DOHH2 (cell line): Measurements from ENCODE around the gene BMPER.

Experiments used
- H3F3A ChIP-seq: fragments of 200-600 bp; sonication (generic), shearing (Covaris generic); 2 replicates; pipeline ENCODE4 v1.6.0; 2016; ENCODE audit warnings: antibody characterized with exemption, mild to moderate bottlenecking; ENCODE audit not compliant: control insufficient read depth, insufficient read depth
- H3K27ac ChIP-seq: fragments of 200-600 bp; sonication (generic); 2 replicates; pipeline ENCODE4 v1.5.1; 2014; ENCODE audit warnings: low read depth, mild to moderate bottlenecking, low read length, moderate library complexity
- H3K27me3 ChIP-seq: fragments of 200-600 bp; sonication (generic); 2 replicates; pipeline ENCODE4 v1.6.1; 2014; ENCODE audit warnings: mild to moderate bottlenecking, low read length, mixed read lengths; ENCODE audit not compliant: control insufficient read depth
- H3K36me3 ChIP-seq: fragments of 200-600 bp; sonication (generic); 2 replicates; pipeline ENCODE4 v1.6.1; 2014; ENCODE audit warnings: mild to moderate bottlenecking, low read length, moderate library complexity, mixed read lengths; ENCODE audit not compliant: control insufficient read depth
- H3K4me1 ChIP-seq: fragments of 200-600 bp; sonication (generic); 2 replicates; pipeline ENCODE4 v1.6.1; 2014; ENCODE audit warnings: mild to moderate bottlenecking, low read length, mixed read lengths; ENCODE audit not compliant: control insufficient read depth
- H3K4me2 ChIP-seq: fragments of 200-600 bp; sonication (generic); 2 replicates; pipeline ENCODE4 v1.6.0; 2014; ENCODE audit warnings: mild to moderate bottlenecking, low read length, moderate library complexity
- H3K4me3 ChIP-seq: fragments of 200-600 bp; sonication (generic); 2 replicates; pipeline ENCODE4 v1.5.1; 2014; ENCODE audit warnings: mild to moderate bottlenecking, low read length, mixed read lengths
- H3K79me2 ChIP-seq: fragments of 200-600 bp; sonication (generic); 2 replicates; pipeline ENCODE4 v1.6.1; 2014; ENCODE audit warnings: mild to moderate bottlenecking, low read length, mixed read lengths; ENCODE audit not compliant: control insufficient read depth
- H3K9me2 ChIP-seq: fragments of 200-600 bp; sonication (generic); replicated peaks from 2 replicates; pipeline ENCODE4 v1.6.1; 2014; ENCODE audit warnings: mild to moderate bottlenecking, low read length, mixed read lengths; ENCODE audit not compliant: control insufficient read depth
- H3K9me3 ChIP-seq: fragments of 200-600 bp; sonication (generic); 2 replicates; pipeline ENCODE4 v1.6.1; 2014; ENCODE audit warnings: antibody characterized with exemption, low read length, mixed read lengths; ENCODE audit not compliant: control insufficient read depth, insufficient read depth
- H4K20me1 ChIP-seq: fragments of 200-600 bp; sonication (generic); 2 replicates; pipeline ENCODE4 v1.6.0; 2014; ENCODE audit warnings: low read depth, mild to moderate bottlenecking, antibody characterized with exemption, low read length, moderate library complexity; ENCODE audit not compliant: control insufficient read depth, insufficient read depth
- CTCF ChIP-seq: fragments of 200-600 bp; sonication (generic); IDR thresholded peaks from one replicate; pipeline ENCODE4 v1.5.1; 2014; ENCODE audit warnings: antibody characterized with exemption, mild to moderate bottlenecking, low read depth, low read length; ENCODE audit not compliant: poor library complexity, severe bottlenecking
- EZH2phosphoT487 ChIP-seq: fragments of 200-600 bp; sonication (generic); IDR thresholded peaks from 2 replicates; pipeline ENCODE4 v1.6.1; 2017; ENCODE audit warnings: borderline replicate concordance, mild to moderate bottlenecking, antibody characterized with exemption, low read length, moderate library complexity, mixed read lengths

BMPER gene

GRCh38 chr7:33961948-33962347, 56.6 kb downstream of the BMPER start:
- H3F3A ChIP-seq, result no peaks in the 10 kb centered on the region
- H3K9me3 ChIP-seq, result no peaks in the 10 kb centered on the region
- H3K4me1 ChIP-seq, result no peaks in the 10 kb centered on the region
- no peaks in the 10 kb centered on the region for H3K9me2 ChIP-seq
- no peaks in the 10 kb centered on the region for H3K79me2 ChIP-seq
- H4K20me1 ChIP-seq, result no peaks in the 10 kb centered on the region
- no peak overlapping the region for H3K27ac ChIP-seq
- H3K36me3 ChIP-seq, result no peaks in the 10 kb centered on the region
- H3K27me3 ChIP-seq, result no peaks in the 10 kb centered on the region
- no peak for TF ChIP-seq CTCF
- no peak for TF ChIP-seq EZH2phosphoT487
- H3K4me2 ChIP-seq, result no peak overlapping the region
- H3K4me3 ChIP-seq, result no peak overlapping the region

- H3F3A ChIP-seq, result no peaks in the 10 kb centered on the region
- no peaks in the 10 kb centered on the region for H3K27me3 ChIP-seq
- H3K79me2 ChIP-seq, result no peaks in the 10 kb centered on the region
- no peak overlapping the region for H3K4me2 ChIP-seq
- no peaks in the 10 kb centered on the region for H3K9me2 ChIP-seq
- no peaks in the 10 kb centered on the region for H3K9me3 ChIP-seq
- H3K4me1 ChIP-seq, result no peaks in the 10 kb centered on the region
- H4K20me1 ChIP-seq, result no peaks in the 10 kb centered on the region
- no peak overlapping the region for H3K27ac ChIP-seq
- no peaks in the 10 kb centered on the region for H3K36me3 ChIP-seq
- no peak for TF ChIP-seq EZH2phosphoT487
- no peak for TF ChIP-seq CTCF
- no peak overlapping the region for H3K4me3 ChIP-seq
These were observed 59.3 kb downstream of the BMPER start for GRCh38 chr7:33964417-33965182.

- Histone ChIP-seq H3K9me3 (no peaks in the 10 kb centered on the region), H3K27me3 (no peaks in the 10 kb centered on the region), H3K4me1 (no peaks in the 10 kb centered on the region), H3K36me3 (no peaks in the 10 kb centered on the region), H3K9me2 (no peaks in the 10 kb centered on the region), H3K27ac (no peak overlapping the region), H3F3A (no peaks in the 10 kb centered on the region), H4K20me1 (no peaks in the 10 kb centered on the region), H3K79me2 (no peaks in the 10 kb centered on the region), H3K4me3 (no peak overlapping the region), H3K4me2 (no peak overlapping the region)
- no peak for TF ChIP-seq EZH2phosphoT487
- TF ChIP-seq CTCF, result no peak
These were observed 59.9 kb downstream of the BMPER start for GRCh38 chr7:33965183-33965744.
